Measurements from ENCODE around the gene USP48.

USP48 gene

GRCh38 chr1:21652101-21652936, 130.6 kb downstream of the USP48 start:
- DNase-seq = no peak

GRCh38 chr1:21651214-21652042, 131.5 kb downstream of the USP48 start:
- peak in 4 of 5 experiments; percentile 15 to 50 (median 21) for DNase-seq

- DNase-seq = no peak
Measured at GRCh38 chr1:21650400-21650799, 132.5 kb downstream of the USP48 start.

GRCh38 chr1:21649315-21649714, 133.6 kb downstream of the USP48 start:
- DNase-seq = no peak

GRCh38 chr1:21648791-21649190, 134.2 kb downstream of the USP48 start:
- DNase-seq = no peak

- no peak for DNase-seq
Measured at GRCh38 chr1:21648352-21648730, 134.6 kb downstream of the USP48 start.

GRCh38 chr1:21647431-21648351, 135.3 kb downstream of the USP48 start:
- DNase-seq = peak in 1 of 5 experiments; percentile 33

GRCh38 chr1:21645550-21645949, 137.4 kb downstream of the USP48 start:
- no peak for DNase-seq

GRCh38 chr1:21644906-21645305, 138.0 kb downstream of the USP48 start:
- DNase-seq = no peak

GRCh38 chr1:21644348-21644747, 138.6 kb downstream of the USP48 start:
- no peak for DNase-seq

- no peak for DNase-seq
Measured at GRCh38 chr1:21643624-21644023, 139.3 kb downstream of the USP48 start.

- no peak for DNase-seq
Measured at GRCh38 chr1:21641967-21642739, 140.8 kb downstream of the USP48 start.

- no peak for DNase-seq
Measured at GRCh38 chr1:21641537-21641936, 141.4 kb downstream of the USP48 start.

GRCh38 chr1:21641076-21641475, 141.9 kb downstream of the USP48 start:
- DNase-seq = no peak

- no peak for DNase-seq
Measured at GRCh38 chr1:21640653-21641052, 142.3 kb downstream of the USP48 start.

GRCh38 chr1:21639594-21640041, 143.3 kb downstream of the USP48 start:
- no peak for DNase-seq

- no peak for DNase-seq
Measured at GRCh38 chr1:21638531-21639341, 144.2 kb downstream of the USP48 start.

GRCh38 chr1:21637514-21637913, 145.4 kb downstream of the USP48 start:
- DNase-seq = no peak

- no peak for DNase-seq
Measured at GRCh38 chr1:21636029-21636428, 146.9 kb downstream of the USP48 start.

GRCh38 chr1:21634806-21635535, 148.0 kb downstream of the USP48 start:
- DNase-seq = no peak
